Measurements from ENCODE around the gene TIMP4. TPM values are rescaled to one million over a fixed set of nuclear protein-coding genes. Genes with fewer than 3 reads are reported as not detected.

TIMP4 gene
- polyA plus RNA-seq, 3 donors, result 0.04 TPM; not detected in 2

- peaks cover 40 to 43% of the 10 kb centered on the region in 2 donors for H3K4me1 ChIP-seq (ENCODE audit: control insufficient read depth in 1 of 2, insufficient read depth in 2 of 2, low read length in 2 of 2)
- no peak overlapping the region for H3K9ac ChIP-seq (ENCODE audit: insufficient read depth, low read length, poor library complexity, severe bottlenecking)
- intact Hi-C loops (cut with micrococcal nuclease), result loop anchor here (5.0 kb wide), 1 partner anchor 39 kb away; no protein-coding TSS in a partner anchor
- Mint-ChIP-seq H3K36me3 (peaks cover 4 to 6% of the 10 kb centered on the region in 2 donors), H3K27ac (peak overlapping the region in 2 of 7 donors; percentile 1 to 69), H3K9me3 (peaks cover 9 to 18% (median 14%) of the 10 kb centered on the region in 7 donors), H3K4me1 (peaks cover 44% of the 10 kb centered on the region), H3K4me3 (no peak overlapping the region), H3K27me3 (ENCODE audit: low read depth in 3 of 3) (peaks cover 0 to 4% (median 2%) of the 10 kb centered on the region in 3 donors)
- H3K4me3 ChIP-seq (replicated peaks in 1 of 3; ENCODE audit: low read depth in 2 of 3, low read length in 3 of 3), result no peak overlapping the region
- DNase-seq, result peak in 2 of 3 donors; percentile 63 to 67
- no peaks in the 10 kb centered on the region for H3K27me3 ChIP-seq (ENCODE audit: control insufficient read depth in 2 of 2, insufficient read depth in 2 of 2, low read length in 2 of 2)
- WGBS (ENCODE audit: insufficient coverage), result 83% methylated on average over 2 of the region's 3 CpGs
- TF ChIP-seq CTCF (IDR thresholded peaks at IDR 0.05), result peak; percentile 89
- H3K79me2 ChIP-seq (ENCODE audit: insufficient read depth, low read length), result no peaks in the 10 kb centered on the region
- no peak overlapping the region for H3K4me2 ChIP-seq (replicated peaks; ENCODE audit: extremely low read depth, low read length, poor library complexity, severe bottlenecking)
- no peaks in the 10 kb centered on the region for H4K20me1 ChIP-seq (ENCODE audit: insufficient read depth, low read length)
- H3K36me3 ChIP-seq (replicated peaks in 1 of 2; ENCODE audit: control insufficient read depth in 1 of 2, insufficient read depth in 2 of 2, low read length in 2 of 2), result no peaks in the 10 kb centered on the region
- H2AFZ ChIP-seq (ENCODE audit: insufficient read depth, low read depth, low read length, poor library complexity, severe bottlenecking), result no peak overlapping the region
- no peak overlapping the region for H3K27ac ChIP-seq (ENCODE audit: low read depth in 1 of 2, low read length in 2 of 2)
- H3K9me3 ChIP-seq (replicated peaks in 1 of 2; ENCODE audit: control insufficient read depth in 1 of 2, insufficient read depth in 1 of 2, low read length in 2 of 2), result peaks cover 13 to 15% of the 10 kb centered on the region in 2 donors
Observed at GRCh38 chr3:12175844-12176453, 17.2 kb upstream of the TIMP4 start.

- no peak for TF ChIP-seq CTCF (IDR thresholded peaks at IDR 0.05)
- peak in 1 of 3 donors; percentile 26 for DNase-seq
- 100% methylated on average over 1 of the region's 1 CpG for WGBS (ENCODE audit: insufficient coverage)
- H3K79me2 ChIP-seq (ENCODE audit: insufficient read depth, low read length), result no peaks in the 10 kb centered on the region
- H3K4me1 ChIP-seq (ENCODE audit: control insufficient read depth in 1 of 2, insufficient read depth in 2 of 2, low read length in 2 of 2), result peaks cover 48 to 49% of the 10 kb centered on the region in 2 donors
- H3K36me3 ChIP-seq (replicated peaks in 1 of 2; ENCODE audit: control insufficient read depth in 1 of 2, insufficient read depth in 2 of 2, low read length in 2 of 2), result no peaks in the 10 kb centered on the region
- no peaks in the 10 kb centered on the region for H4K20me1 ChIP-seq (ENCODE audit: insufficient read depth, low read length)
- Mint-ChIP-seq H3K4me1 (peaks cover 51% of the 10 kb centered on the region), H3K27ac (peak overlapping the region in 1 of 7 donors; percentile 1), H3K4me3 (no peak overlapping the region), H3K36me3 (peaks cover 4 to 6% of the 10 kb centered on the region in 2 donors), H3K27me3 (ENCODE audit: low read depth in 3 of 3) (peaks cover 0 to 4% (median 2%) of the 10 kb centered on the region in 3 donors), H3K9me3 (peaks cover 9 to 18% (median 14%) of the 10 kb centered on the region in 7 donors)
- no peaks in the 10 kb centered on the region for H3K27me3 ChIP-seq (ENCODE audit: control insufficient read depth in 2 of 2, insufficient read depth in 2 of 2, low read length in 2 of 2)
- H2AFZ ChIP-seq (ENCODE audit: insufficient read depth, low read depth, low read length, poor library complexity, severe bottlenecking), result no peak overlapping the region
- intact Hi-C loops (cut with micrococcal nuclease), result loop anchor here (5.0 kb wide), 1 partner anchor 38 kb away; no protein-coding TSS in a partner anchor
- H3K9me3 ChIP-seq (replicated peaks in 1 of 2; ENCODE audit: control insufficient read depth in 1 of 2, insufficient read depth in 1 of 2, low read length in 2 of 2), result peaks cover 13 to 15% of the 10 kb centered on the region in 2 donors
- no peak overlapping the region for H3K4me3 ChIP-seq (replicated peaks in 1 of 3; ENCODE audit: low read depth in 2 of 3, low read length in 3 of 3)
- no peak overlapping the region for H3K27ac ChIP-seq (ENCODE audit: low read depth in 1 of 2, low read length in 2 of 2)
- H3K9ac ChIP-seq (ENCODE audit: insufficient read depth, low read length, poor library complexity, severe bottlenecking), result no peak overlapping the region
- H3K4me2 ChIP-seq (replicated peaks; ENCODE audit: extremely low read depth, low read length, poor library complexity, severe bottlenecking), result no peak overlapping the region
Observed at GRCh38 chr3:12175137-12175593, 16.5 kb upstream of the TIMP4 start.
